Measurements from ENCODE around the gene FHOD3. TPM values are rescaled to one million over a fixed set of nuclear protein-coding genes. Genes with fewer than 3 reads are reported as not detected.

FHOD3 gene
- total and polyA plus RNA-seq, 2 donors (not counting 1 experiment from before 2014, with no cell fraction given), result not detected

GRCh38 chr18:36655930-36656329 is 358.4 kb downstream of the FHOD3 start:
- no peaks in the 10 kb centered on the region for H3K4me1 ChIP-seq (ENCODE audit: control insufficient read depth in 2 of 2, insufficient read depth in 2 of 2, low read length in 2 of 2)
- H4K20me1 ChIP-seq (ENCODE audit: control insufficient read depth, insufficient read depth, low read length, poor library complexity, severe bottlenecking), result no peaks in the 10 kb centered on the region
- no peak overlapping the region for H3K9ac ChIP-seq (ENCODE audit: low read length)
- H3K27me3 ChIP-seq (replicated peaks in 1 of 4; ENCODE audit: control extremely low read depth in 1 of 4, control insufficient read depth in 3 of 4, insufficient read depth in 4 of 4, low read length in 3 of 4), result peaks cover 0 to 7% (median 1%) of the 10 kb centered on the region in 4 experiments
- H3K4me2 ChIP-seq (replicated peaks; ENCODE audit: low read depth, low read length, poor library complexity, severe bottlenecking), result no peak overlapping the region
- no peak overlapping the region for H3K27ac Mint-ChIP-seq
- DNase-seq, result no peak
- no peak overlapping the region for H3K27ac ChIP-seq (ENCODE audit: low read length in 2 of 2)
- no peaks in the 10 kb centered on the region for H3K4me1 Mint-ChIP-seq
- ChIA-PET CTCF (no interaction called here), POLR2A (no interaction called here)
- H2AFZ ChIP-seq (ENCODE audit: insufficient read depth, low read depth, low read length, poor library complexity, severe bottlenecking), result no peak overlapping the region
- ATAC-seq (ENCODE audit: low read depth), result no peak
- H3K9me3 ChIP-seq (ENCODE audit: control extremely low read depth in 1 of 3, control insufficient read depth in 2 of 3, insufficient read depth in 1 of 3, low read length in 2 of 3), result no peaks in the 10 kb centered on the region
- no peaks in the 10 kb centered on the region for H3K36me3 ChIP-seq (replicated peaks in 1 of 2; ENCODE audit: control extremely low read depth in 1 of 2, control insufficient read depth in 1 of 2, extremely low read depth in 1 of 2, insufficient read depth in 2 of 2, low read length in 1 of 2)
- no peak for TF ChIP-seq EZH2 (IDR thresholded peaks at IDR 0.05; ENCODE audit: borderline replicate concordance, insufficient read depth, low read depth, low read length, poor library complexity, severe bottlenecking)
- TF ChIP-seq, protein P1, sequence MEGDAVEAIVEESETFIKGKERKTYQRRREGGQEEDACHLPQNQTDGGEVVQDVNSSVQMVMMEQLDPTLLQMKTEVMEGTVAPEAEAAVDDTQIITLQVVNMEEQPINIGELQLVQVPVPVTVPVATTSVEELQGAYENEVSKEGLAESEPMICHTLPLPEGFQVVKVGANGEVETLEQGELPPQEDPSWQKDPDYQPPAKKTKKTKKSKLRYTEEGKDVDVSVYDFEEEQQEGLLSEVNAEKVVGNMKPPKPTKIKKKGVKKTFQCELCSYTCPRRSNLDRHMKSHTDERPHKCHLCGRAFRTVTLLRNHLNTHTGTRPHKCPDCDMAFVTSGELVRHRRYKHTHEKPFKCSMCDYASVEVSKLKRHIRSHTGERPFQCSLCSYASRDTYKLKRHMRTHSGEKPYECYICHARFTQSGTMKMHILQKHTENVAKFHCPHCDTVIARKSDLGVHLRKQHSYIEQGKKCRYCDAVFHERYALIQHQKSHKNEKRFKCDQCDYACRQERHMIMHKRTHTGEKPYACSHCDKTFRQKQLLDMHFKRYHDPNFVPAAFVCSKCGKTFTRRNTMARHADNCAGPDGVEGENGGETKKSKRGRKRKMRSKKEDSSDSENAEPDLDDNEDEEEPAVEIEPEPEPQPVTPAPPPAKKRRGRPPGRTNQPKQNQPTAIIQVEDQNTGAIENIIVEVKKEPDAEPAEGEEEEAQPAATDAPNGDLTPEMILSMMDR (IDR thresholded peaks at IDR 0.05), result no peak
- H3K4me3 ChIP-seq (ENCODE audit: control extremely low read depth in 1 of 5, extremely low read depth in 1 of 5, insufficient read depth in 1 of 5, low read depth in 2 of 5, low read length in 4 of 5), result no peak overlapping the region
- H3K9me3 Mint-ChIP-seq (ENCODE audit: insufficient read depth), result no peaks in the 10 kb centered on the region
- H3K4me3 Mint-ChIP-seq, result no peak overlapping the region
- WGBS (ENCODE audit: insufficient coverage), result no CpG with 5 or more reads among the region's 4 CpGs
- H3K79me2 ChIP-seq (ENCODE audit: control insufficient read depth, insufficient read depth, low read length), result no peaks in the 10 kb centered on the region
- peaks cover 19% of the 10 kb centered on the region for H3K27me3 Mint-ChIP-seq
- intact Hi-C loops (cut with micrococcal nuclease), result no loop called here

DNA sequence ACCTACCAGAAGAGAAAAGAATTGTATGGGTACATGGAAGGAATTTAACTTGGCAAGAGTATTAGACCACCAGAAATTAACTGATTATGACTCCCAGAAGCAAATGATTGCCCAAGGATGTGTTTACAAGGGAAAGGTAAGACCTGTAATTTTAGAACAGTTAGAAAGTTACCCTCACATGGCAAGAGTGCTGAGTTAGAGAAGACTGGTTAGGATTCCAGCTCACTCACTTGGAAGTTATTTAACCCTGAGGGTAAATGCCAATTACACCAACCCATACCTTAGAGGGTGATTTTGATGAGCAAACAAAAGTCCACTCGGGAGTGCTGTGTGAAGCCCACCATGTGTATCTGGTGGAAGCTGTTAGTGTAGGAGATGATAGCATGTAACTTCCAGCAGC is 361.1 kb downstream of the FHOD3 start:
- H4K20me1 ChIP-seq (ENCODE audit: control insufficient read depth, insufficient read depth, low read length, poor library complexity, severe bottlenecking), result no peaks in the 10 kb centered on the region
- DNase-seq (no peak), ATAC-seq (ENCODE audit: low read depth) (no peak)
- POLR2A ChIA-PET, result no interaction called here
- CTCF ChIA-PET, result no interaction called here
- H3K9ac ChIP-seq (ENCODE audit: low read length), result no peak overlapping the region
- H3K79me2 ChIP-seq (ENCODE audit: control insufficient read depth, insufficient read depth, low read length), result no peaks in the 10 kb centered on the region
- no peak for TF ChIP-seq EZH2 (IDR thresholded peaks at IDR 0.05; ENCODE audit: borderline replicate concordance, insufficient read depth, low read depth, low read length, poor library complexity, severe bottlenecking)
- TF ChIP-seq, protein P1 (IDR thresholded peaks at IDR 0.05), result no peak
- H3K27ac ChIP-seq (ENCODE audit: low read length in 2 of 2), result no peak overlapping the region
- H3K27ac Mint-ChIP-seq, result no peak overlapping the region
- no peak overlapping the region for H3K4me2 ChIP-seq (replicated peaks; ENCODE audit: low read depth, low read length, poor library complexity, severe bottlenecking)
- H3K9me3 ChIP-seq (ENCODE audit: control extremely low read depth in 1 of 3, control insufficient read depth in 2 of 3, insufficient read depth in 1 of 3, low read length in 2 of 3), result no peaks in the 10 kb centered on the region
- no peak overlapping the region for H3K4me3 ChIP-seq (ENCODE audit: control extremely low read depth in 1 of 5, extremely low read depth in 1 of 5, insufficient read depth in 1 of 5, low read depth in 2 of 5, low read length in 4 of 5)
- H3K4me1 Mint-ChIP-seq, result no peaks in the 10 kb centered on the region
- H3K9me3 Mint-ChIP-seq (ENCODE audit: insufficient read depth), result no peaks in the 10 kb centered on the region
- no CpG with 5 or more reads among the region's 1 CpG for WGBS (ENCODE audit: insufficient coverage)
- no peaks in the 10 kb centered on the region for H3K4me1 ChIP-seq (ENCODE audit: control insufficient read depth in 2 of 2, insufficient read depth in 2 of 2, low read length in 2 of 2)
- H2AFZ ChIP-seq (ENCODE audit: insufficient read depth, low read depth, low read length, poor library complexity, severe bottlenecking), result no peak overlapping the region
- intact Hi-C loops (cut with micrococcal nuclease), result no loop called here
- H3K27me3 Mint-ChIP-seq, result peaks cover 16% of the 10 kb centered on the region
- no peaks in the 10 kb centered on the region for H3K36me3 ChIP-seq (replicated peaks in 1 of 2; ENCODE audit: control extremely low read depth in 1 of 2, control insufficient read depth in 1 of 2, extremely low read depth in 1 of 2, insufficient read depth in 2 of 2, low read length in 1 of 2)
- no peak overlapping the region for H3K4me3 Mint-ChIP-seq
- H3K27me3 ChIP-seq (replicated peaks in 1 of 4; ENCODE audit: control extremely low read depth in 1 of 4, control insufficient read depth in 3 of 4, insufficient read depth in 4 of 4, low read length in 3 of 4), result peaks cover 0 to 5% (median 1%) of the 10 kb centered on the region in 4 experiments

All from B cell (primary cell).